Glutamatergic neuron (in vitro differentiated cells): ENCODE data around the gene XYLT1. TPM values are rescaled to one million over a fixed set of nuclear protein-coding genes. Genes with fewer than 3 reads are reported as not detected.
A peak's percentile ranks its signal among the peaks of the same experiment; 100 is the strongest.

Experiments used
- DNase-seq: peaks from one replicate; pipeline ENCODE4 v3.0.0; 2022
- H3K27ac Mint-ChIP-seq: one replicate; pipeline ENCODE4 v1.8.0; 2020; ENCODE audit warnings: mild to moderate bottlenecking, mixed read lengths, inconsistent platforms; ENCODE audit not compliant: unreplicated experiment
- H3K27me3 Mint-ChIP-seq: one replicate; pipeline ENCODE4 v1.8.0; 2020; ENCODE audit warnings: mild to moderate bottlenecking, moderate library complexity, mixed read lengths, inconsistent platforms; ENCODE audit not compliant: unreplicated experiment
- H3K36me3 Mint-ChIP-seq: one replicate; pipeline ENCODE4 v1.8.0; 2020; ENCODE audit warnings: mild to moderate bottlenecking, mixed read lengths, inconsistent platforms; ENCODE audit not compliant: unreplicated experiment
- H3K4me1 Mint-ChIP-seq: one replicate; pipeline ENCODE4 v1.8.0; 2020; ENCODE audit warnings: mild to moderate bottlenecking, low read depth, mixed read lengths, inconsistent platforms; ENCODE audit not compliant: unreplicated experiment
- H3K4me3 Mint-ChIP-seq: one replicate; pipeline ENCODE4 v1.8.0; 2020; ENCODE audit warnings: mild to moderate bottlenecking, mixed read lengths, inconsistent platforms; ENCODE audit not compliant: unreplicated experiment
- H3K9me3 Mint-ChIP-seq: one replicate; pipeline ENCODE4 v1.8.0; 2020; ENCODE audit warnings: mild to moderate bottlenecking, moderate library complexity, mixed read lengths, inconsistent platforms; ENCODE audit not compliant: unreplicated experiment
- total RNA-seq: library from RNA; stranded (reverse); fragmentation: NEBNext Ultra II Directional; extraction: Animal tissue kit (Norgen Biotek cat#: 25700); gene quantifications from one replicate; pipeline ENCODE4 v1.2.1, GENCODE V29; 2021; ENCODE audit not compliant: unreplicated experiment
- TF ChIP-seq, protein P1 (sequence below): fragments of 200-600 bp; sonication (generic); IDR thresholded peaks from one replicate; pipeline ENCODE4 v1.5.0; 2021; ENCODE audit not compliant: partially characterized antibody, unreplicated experiment

XYLT1 gene
- total RNA-seq, 1 donor from 2014 or later, result 18.4 TPM

DNA sequence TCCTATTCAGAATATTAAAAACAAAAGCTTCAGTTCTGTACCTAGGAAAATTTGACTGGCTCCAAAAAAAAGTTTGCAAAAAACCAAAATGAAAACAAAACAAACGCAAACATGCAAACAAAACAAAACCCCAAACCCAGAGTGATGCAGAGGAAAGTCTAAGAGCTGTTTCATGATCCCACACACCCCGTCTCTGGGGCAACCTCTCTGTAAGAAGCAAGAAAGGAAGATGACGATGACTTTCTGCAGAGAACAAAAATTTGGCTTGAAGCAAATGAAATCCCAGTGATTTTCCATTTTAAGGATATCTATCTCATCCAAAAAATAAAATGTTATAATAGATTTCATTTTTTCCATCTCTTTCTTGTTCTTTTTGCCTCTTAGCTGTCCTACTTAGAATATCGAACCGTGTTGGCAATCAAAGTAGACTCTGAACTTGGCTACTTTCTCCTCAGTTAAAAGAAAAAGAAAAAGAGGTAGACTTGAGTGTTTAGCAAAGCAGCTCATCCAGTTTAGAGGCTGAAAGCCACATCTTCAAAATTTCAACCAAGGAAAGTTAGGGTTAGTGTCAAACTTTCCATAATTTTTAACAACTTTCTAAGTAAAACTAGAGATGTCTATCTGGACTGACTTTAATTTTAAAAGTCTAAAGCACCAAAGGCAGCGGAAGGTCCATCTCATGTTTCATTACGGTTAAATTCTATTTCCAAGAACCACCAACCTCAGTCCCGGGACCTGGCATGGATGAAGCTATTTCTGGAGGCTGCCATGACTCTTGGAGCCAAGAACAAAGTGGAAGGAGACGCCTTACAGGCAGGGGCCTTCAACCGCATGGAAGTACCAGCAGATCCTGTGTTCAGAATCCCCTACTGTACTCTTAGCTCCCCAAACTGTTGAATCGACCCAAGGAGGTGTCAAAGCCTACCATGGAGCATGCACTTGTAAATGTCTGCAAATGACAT is 180.8 kb downstream of the XYLT1 start:
- H3K4me3 Mint-ChIP-seq, result no peak overlapping the region
- H3K27me3 Mint-ChIP-seq, result peaks cover 2% of the 10 kb centered on the region
- peaks cover 5% of the 10 kb centered on the region for H3K9me3 Mint-ChIP-seq
- H3K27ac Mint-ChIP-seq, result no peak overlapping the region
- TF ChIP-seq, protein P1, sequence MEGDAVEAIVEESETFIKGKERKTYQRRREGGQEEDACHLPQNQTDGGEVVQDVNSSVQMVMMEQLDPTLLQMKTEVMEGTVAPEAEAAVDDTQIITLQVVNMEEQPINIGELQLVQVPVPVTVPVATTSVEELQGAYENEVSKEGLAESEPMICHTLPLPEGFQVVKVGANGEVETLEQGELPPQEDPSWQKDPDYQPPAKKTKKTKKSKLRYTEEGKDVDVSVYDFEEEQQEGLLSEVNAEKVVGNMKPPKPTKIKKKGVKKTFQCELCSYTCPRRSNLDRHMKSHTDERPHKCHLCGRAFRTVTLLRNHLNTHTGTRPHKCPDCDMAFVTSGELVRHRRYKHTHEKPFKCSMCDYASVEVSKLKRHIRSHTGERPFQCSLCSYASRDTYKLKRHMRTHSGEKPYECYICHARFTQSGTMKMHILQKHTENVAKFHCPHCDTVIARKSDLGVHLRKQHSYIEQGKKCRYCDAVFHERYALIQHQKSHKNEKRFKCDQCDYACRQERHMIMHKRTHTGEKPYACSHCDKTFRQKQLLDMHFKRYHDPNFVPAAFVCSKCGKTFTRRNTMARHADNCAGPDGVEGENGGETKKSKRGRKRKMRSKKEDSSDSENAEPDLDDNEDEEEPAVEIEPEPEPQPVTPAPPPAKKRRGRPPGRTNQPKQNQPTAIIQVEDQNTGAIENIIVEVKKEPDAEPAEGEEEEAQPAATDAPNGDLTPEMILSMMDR, result no peak
- H3K36me3 Mint-ChIP-seq, result peaks cover 3% of the 10 kb centered on the region
- peaks cover 19% of the 10 kb centered on the region for H3K4me1 Mint-ChIP-seq
- DNase-seq, result no peak

DNA sequence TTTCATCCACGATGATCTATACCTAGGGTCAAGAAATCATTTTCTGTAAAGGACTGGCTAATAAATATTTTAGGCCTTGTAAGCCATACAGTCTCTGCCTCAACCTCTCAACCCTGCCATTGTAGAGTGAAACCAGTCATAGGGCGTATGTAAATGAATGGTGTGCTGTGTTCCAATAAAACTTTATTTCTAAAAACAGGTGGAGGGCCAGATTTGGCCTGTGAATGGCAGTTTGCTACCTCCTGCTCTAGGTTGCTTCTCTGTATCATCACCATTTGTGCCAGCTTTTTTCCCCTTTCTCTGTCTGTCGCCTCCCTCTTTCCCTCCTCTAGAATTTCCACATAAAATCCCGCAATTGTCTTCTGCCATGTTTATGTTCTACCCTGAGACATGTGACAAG is 181.7 kb downstream of the XYLT1 start:
- peaks cover 27% of the 10 kb centered on the region for H3K4me1 Mint-ChIP-seq
- H3K9me3 Mint-ChIP-seq, result peaks cover 5% of the 10 kb centered on the region
- DNase-seq, result no peak
- no peak overlapping the region for H3K27ac Mint-ChIP-seq
- TF ChIP-seq, protein P1, result no peak
- peaks cover 2% of the 10 kb centered on the region for H3K27me3 Mint-ChIP-seq
- no peak overlapping the region for H3K4me3 Mint-ChIP-seq
- peaks cover 3% of the 10 kb centered on the region for H3K36me3 Mint-ChIP-seq

DNA sequence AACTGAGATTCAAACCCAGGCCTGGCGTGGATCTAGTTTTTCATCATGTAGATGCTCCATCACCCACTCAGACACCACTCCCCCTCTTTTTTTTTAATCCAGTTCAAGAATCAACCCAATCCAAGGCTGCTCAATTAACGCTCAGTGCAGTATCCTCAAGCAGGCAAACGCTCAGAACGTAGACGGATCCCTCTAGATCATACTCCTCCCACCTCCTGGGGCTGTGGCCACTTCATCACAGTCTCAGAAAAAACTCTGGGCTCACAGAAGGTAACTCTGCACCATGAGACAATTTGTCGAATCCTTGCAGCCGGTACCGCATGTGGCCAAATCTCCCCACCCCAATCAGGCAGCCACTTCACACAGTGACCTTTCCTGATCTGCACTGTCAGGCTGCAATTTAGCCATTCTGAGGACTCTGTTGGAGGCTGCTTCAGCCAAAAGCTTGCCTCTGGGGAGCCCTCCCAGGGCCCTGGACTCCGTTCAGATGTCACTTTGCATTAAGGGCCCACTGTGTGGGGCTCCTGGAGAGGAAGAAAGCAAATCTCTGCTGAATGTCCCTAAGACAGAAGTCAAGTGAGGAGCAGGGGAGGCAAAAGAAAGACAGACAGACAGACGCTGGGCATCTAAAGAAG is 183.5 kb downstream of the XYLT1 start:
- peaks cover 5% of the 10 kb centered on the region for H3K27me3 Mint-ChIP-seq
- H3K4me1 Mint-ChIP-seq, result peaks cover 44% of the 10 kb centered on the region
- DNase-seq, result peak; percentile 50
- H3K27ac Mint-ChIP-seq, result peak overlapping the region; percentile 31
- TF ChIP-seq, protein P1, result no peak
- H3K9me3 Mint-ChIP-seq, result peaks cover 11% of the 10 kb centered on the region
- H3K36me3 Mint-ChIP-seq, result peaks cover 3% of the 10 kb centered on the region
- peak overlapping the region; percentile 31 for H3K4me3 Mint-ChIP-seq

DNA sequence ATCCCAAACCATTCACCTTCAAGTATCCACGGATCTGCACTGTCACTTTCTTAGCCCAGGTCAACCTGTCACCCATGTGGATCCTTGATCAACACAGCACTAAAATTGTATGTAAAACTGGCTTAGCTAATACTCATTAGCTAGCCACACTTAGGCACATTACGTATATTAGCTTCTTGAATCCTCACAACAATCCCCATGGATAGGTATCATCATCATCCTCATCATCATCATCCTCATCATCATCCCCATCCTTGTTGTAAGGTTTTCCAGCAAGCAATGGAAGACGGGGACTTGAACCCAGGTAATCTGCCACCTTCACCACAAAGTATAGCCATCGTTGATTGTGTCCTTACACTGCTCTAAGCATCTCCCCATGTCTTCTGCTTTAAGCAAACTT is 184.3 kb downstream of the XYLT1 start:
- H3K4me3 Mint-ChIP-seq, result no peak overlapping the region
- DNase-seq, result no peak
- H3K36me3 Mint-ChIP-seq, result peaks cover 3% of the 10 kb centered on the region
- H3K9me3 Mint-ChIP-seq, result peaks cover 11% of the 10 kb centered on the region
- H3K27ac Mint-ChIP-seq, result no peak overlapping the region
- H3K4me1 Mint-ChIP-seq, result peaks cover 46% of the 10 kb centered on the region
- H3K27me3 Mint-ChIP-seq, result peaks cover 5% of the 10 kb centered on the region
- TF ChIP-seq, protein P1, result no peak
